GM12874 (cell line): Measurements from ENCODE around the gene TGIF2LX.
"Not testable (repeated sequence)": the region's sequence is repeated elsewhere in the genome, so short reads cannot be mapped to it uniquely, and the experiment has no call there.

ENCODE experiments used
- CTCF ChIP-seq: IDR thresholded peaks from 2 replicates; pipeline ENCODE4 v1.5.1; 2011; ENCODE audit warnings: low read depth, mild to moderate bottlenecking, control low read depth, low read length, moderate library complexity; ENCODE audit not compliant: insufficient read depth

The TGIF2LX gene

GRCh38 chrX:89921665-89922064 is at the start of gene TGIF2LX:
TSS of gene TGIF2LX (plus strand) at chrX:89921908. CDS start at chrX:89922086, 178 bp downstream.
- not testable (repeated sequence) for TF ChIP-seq CTCF
